Esophagus squamous epithelium (tissue), 4 donors: ENCODE measurements around the gene ALDH1A3.

ENCODE experiments used
- POLR2A ChIP-seq, 4 donors: fragments of 450-650 bp; IDR thresholded peaks; one replicate each; pipeline ENCODE4 v1.6.1; 2017; ENCODE audit warnings: antibody characterized with exemption in 4 of 4, mild to moderate bottlenecking in 4 of 4, moderate library complexity in 3 of 4
- TF ChIP-seq, protein P1 (sequence below), 6 experiments: fragments of 450-650 bp in 4 of 6; fragments of 200-600 bp in 2 of 6; sonication (generic) in 2 of 6; IDR thresholded peaks; one replicate each; pipeline ENCODE4 v1.5.1; 2016 to 2019; ENCODE audit warnings: antibody characterized with exemption in 6 of 6, mild to moderate bottlenecking in 4 of 6, moderate library complexity in 4 of 6

DNA sequence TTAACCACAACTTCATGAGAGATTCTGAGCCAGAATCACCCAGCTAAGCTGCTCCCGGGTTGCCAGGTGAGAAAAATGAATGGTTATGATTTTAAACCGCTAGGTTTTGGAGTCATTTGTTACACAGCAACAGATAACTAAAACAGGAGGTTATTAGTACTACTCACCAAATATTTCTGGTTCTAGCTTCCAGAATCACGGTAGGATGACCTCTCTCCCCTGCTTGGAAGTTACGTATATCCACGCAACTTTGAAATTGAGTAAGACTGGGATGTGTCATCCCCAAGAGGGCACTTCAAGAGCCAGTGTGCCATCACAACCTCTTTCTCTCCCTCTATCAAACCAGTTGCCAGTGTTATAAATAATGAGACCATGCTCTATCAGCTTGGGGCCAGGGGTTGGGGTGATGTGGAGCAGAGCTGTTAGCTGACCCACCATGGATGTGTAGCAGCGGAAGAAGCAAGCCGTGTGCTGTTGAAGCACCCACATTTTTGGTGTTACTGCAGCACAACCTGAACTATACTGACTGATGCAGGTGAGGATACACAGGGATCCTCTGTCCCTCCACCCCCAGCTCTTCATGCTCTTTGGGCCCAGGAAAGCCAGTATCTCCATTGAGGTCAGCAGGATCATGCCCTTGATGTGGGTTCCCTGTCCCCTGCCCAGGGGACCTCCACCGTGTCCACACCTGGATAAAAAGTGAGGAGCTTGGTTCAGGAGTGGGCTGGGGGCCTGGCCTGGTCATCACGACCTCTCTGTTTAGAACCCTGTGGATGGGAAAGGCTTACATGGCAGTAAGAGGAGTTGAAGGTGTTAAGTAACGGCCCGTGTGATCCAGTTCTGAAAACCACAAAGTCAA lies 19.4 kb upstream of the ALDH1A3 start:
- TF ChIP-seq, protein P1, sequence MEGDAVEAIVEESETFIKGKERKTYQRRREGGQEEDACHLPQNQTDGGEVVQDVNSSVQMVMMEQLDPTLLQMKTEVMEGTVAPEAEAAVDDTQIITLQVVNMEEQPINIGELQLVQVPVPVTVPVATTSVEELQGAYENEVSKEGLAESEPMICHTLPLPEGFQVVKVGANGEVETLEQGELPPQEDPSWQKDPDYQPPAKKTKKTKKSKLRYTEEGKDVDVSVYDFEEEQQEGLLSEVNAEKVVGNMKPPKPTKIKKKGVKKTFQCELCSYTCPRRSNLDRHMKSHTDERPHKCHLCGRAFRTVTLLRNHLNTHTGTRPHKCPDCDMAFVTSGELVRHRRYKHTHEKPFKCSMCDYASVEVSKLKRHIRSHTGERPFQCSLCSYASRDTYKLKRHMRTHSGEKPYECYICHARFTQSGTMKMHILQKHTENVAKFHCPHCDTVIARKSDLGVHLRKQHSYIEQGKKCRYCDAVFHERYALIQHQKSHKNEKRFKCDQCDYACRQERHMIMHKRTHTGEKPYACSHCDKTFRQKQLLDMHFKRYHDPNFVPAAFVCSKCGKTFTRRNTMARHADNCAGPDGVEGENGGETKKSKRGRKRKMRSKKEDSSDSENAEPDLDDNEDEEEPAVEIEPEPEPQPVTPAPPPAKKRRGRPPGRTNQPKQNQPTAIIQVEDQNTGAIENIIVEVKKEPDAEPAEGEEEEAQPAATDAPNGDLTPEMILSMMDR (IDR thresholded peaks at IDR 0.05) = no peak
- no peak for TF ChIP-seq POLR2A (IDR thresholded peaks at IDR 0.05)
